Calu3 (cell line): ENCODE data around the gene CDK4. TPM values are rescaled to one million over a fixed set of nuclear protein-coding genes. Genes with fewer than 3 reads are reported as not detected.
A peak's percentile ranks its signal among the peaks of the same experiment; 100 is the strongest.

Source experiments
- BruUV-seq: library from RNA; stranded (reverse); fragments of 400-500 nt; replicated peaks from 2 replicates; lab custom pipeline; 2021; lab: Mats Ljungman, UMichigan
- CTCF ChIA-PET: fragments of 300-600 bp; sonication (Branson Sonifier 250); formaldehyde crosslinking; loops from one replicate; lab custom pipeline; 2022; ENCODE audit warnings: antibody characterized with exemption; lab: Charles Lee
- DNase-seq: peaks from one replicate; pipeline ENCODE4 v3.0.0; 2022
- H3K27ac Mint-ChIP-seq: one replicate; pipeline ENCODE4 v1.8.0; 2022; ENCODE audit warnings: mixed read lengths; ENCODE audit not compliant: unreplicated experiment
- H3K27me3 Mint-ChIP-seq: one replicate; pipeline ENCODE4 v1.8.0; 2022; ENCODE audit warnings: mixed read lengths; ENCODE audit not compliant: unreplicated experiment
- H3K36me3 Mint-ChIP-seq: one replicate; pipeline ENCODE4 v1.8.0; 2022; ENCODE audit warnings: mild to moderate bottlenecking, moderate library complexity, mixed read lengths; ENCODE audit not compliant: insufficient read depth, unreplicated experiment
- H3K4me1 Mint-ChIP-seq: one replicate; pipeline ENCODE4 v1.8.0; 2022; ENCODE audit warnings: mild to moderate bottlenecking, low read depth, mixed read lengths; ENCODE audit not compliant: unreplicated experiment
- H3K4me3 Mint-ChIP-seq: one replicate; pipeline ENCODE4 v1.8.0; 2022; ENCODE audit warnings: mild to moderate bottlenecking, low read depth, moderate library complexity, mixed read lengths; ENCODE audit not compliant: unreplicated experiment
- H3K9me3 Mint-ChIP-seq: one replicate; pipeline ENCODE4 v1.8.0; 2022; ENCODE audit warnings: low read depth, mixed read lengths; ENCODE audit not compliant: unreplicated experiment
- intact Hi-C: fragments of 100-400 bp; cut with micrococcal nuclease; formaldehyde crosslinking; loops from one replicate; pipeline ENCODE4 v1.10.0; 2022; ENCODE audit not compliant: unreplicated experiment
- total RNA-seq: library from RNA; stranded (reverse); gene quantifications from 2 replicates; pipeline ENCODE4 v1.2.3, GENCODE V29; 2022
- TF ChIP-seq, protein P1 (sequence below): fragments of 200-600 bp; IDR thresholded peaks from one replicate; pipeline ENCODE4 v1.8.0; 2022; ENCODE audit warnings: antibody characterized with exemption; ENCODE audit not compliant: unreplicated experiment

CDK4 gene
- total RNA-seq, 1 experiment from 2014 or later, result 188 TPM

DNA sequence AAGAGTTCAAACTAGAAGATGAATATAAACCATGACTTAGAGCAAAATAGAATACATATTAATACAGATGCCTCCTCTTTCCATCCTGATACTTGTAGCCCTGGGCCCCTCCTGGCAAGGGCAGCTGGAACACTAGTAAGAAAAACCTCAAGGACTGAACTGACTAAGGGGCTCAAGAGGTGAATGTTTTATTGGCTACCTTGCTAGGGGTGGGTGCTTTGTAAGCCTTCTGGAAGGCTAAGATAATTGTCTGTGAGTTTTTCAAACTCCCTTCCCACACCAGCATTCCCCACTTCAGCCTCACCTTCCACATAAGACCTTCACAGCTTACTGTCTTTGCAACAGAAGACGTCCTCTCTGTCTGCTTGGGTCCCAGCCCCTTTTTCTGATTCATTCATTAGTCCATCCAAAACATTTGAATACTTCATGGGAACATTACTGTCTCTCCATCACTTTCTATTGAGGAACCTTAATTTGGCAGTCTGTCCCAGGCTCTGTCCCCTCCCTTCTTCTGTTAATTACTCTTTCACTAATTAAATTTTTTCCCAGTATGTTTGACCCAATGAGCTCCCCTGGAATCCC lies 1.7 kb upstream of the CDK4 start:
- no peak for DNase-seq
- no peaks in the 10 kb centered on the region for H3K27me3 Mint-ChIP-seq
- H3K27ac Mint-ChIP-seq, result peak overlapping the region; percentile 82
- TF ChIP-seq, protein P1, sequence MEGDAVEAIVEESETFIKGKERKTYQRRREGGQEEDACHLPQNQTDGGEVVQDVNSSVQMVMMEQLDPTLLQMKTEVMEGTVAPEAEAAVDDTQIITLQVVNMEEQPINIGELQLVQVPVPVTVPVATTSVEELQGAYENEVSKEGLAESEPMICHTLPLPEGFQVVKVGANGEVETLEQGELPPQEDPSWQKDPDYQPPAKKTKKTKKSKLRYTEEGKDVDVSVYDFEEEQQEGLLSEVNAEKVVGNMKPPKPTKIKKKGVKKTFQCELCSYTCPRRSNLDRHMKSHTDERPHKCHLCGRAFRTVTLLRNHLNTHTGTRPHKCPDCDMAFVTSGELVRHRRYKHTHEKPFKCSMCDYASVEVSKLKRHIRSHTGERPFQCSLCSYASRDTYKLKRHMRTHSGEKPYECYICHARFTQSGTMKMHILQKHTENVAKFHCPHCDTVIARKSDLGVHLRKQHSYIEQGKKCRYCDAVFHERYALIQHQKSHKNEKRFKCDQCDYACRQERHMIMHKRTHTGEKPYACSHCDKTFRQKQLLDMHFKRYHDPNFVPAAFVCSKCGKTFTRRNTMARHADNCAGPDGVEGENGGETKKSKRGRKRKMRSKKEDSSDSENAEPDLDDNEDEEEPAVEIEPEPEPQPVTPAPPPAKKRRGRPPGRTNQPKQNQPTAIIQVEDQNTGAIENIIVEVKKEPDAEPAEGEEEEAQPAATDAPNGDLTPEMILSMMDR, result no peak
- no peaks in the 10 kb centered on the region for H3K9me3 Mint-ChIP-seq
- peak overlapping the region; percentile 67 for H3K4me3 Mint-ChIP-seq
- CTCF ChIA-PET, result interaction anchor here (1.0 kb wide), 1 partner anchor 9 kb away, joined by 4 read pairs; the partner anchor contains the start of gene TSPAN31
- intact Hi-C loops, result no loop called here
- peaks cover 64% of the 10 kb centered on the region for H3K36me3 Mint-ChIP-seq
- BruUV-seq, result no TSS peak
- H3K4me1 Mint-ChIP-seq, result peaks cover 48% of the 10 kb centered on the region

GRCh38 chr12:57752668-57753000 lies 524 bp upstream of the CDK4 start:
- no peaks in the 10 kb centered on the region for H3K9me3 Mint-ChIP-seq
- intact Hi-C loops, result no loop called here
- no TSS peak for BruUV-seq
- peak overlapping the region; percentile 90 for H3K27ac Mint-ChIP-seq
- peak overlapping the region; percentile 99 for H3K4me3 Mint-ChIP-seq
- CTCF ChIA-PET, result no interaction called here
- peaks cover 73% of the 10 kb centered on the region for H3K36me3 Mint-ChIP-seq
- DNase-seq, result no peak
- TF ChIP-seq, protein P1, result no peak
- H3K4me1 Mint-ChIP-seq, result peaks cover 48% of the 10 kb centered on the region
- H3K27me3 Mint-ChIP-seq, result no peaks in the 10 kb centered on the region

- Mint-ChIP-seq H3K27me3 (no peaks in the 10 kb centered on the region), H3K36me3 (peaks cover 75% of the 10 kb centered on the region), H3K9me3 (no peaks in the 10 kb centered on the region), H3K27ac (peak overlapping the region; percentile 90), H3K4me1 (peaks cover 47% of the 10 kb centered on the region), H3K4me3 (peak overlapping the region; percentile 99)
- no TSS peak for BruUV-seq
- intact Hi-C loops, result no loop called here
- no peak for DNase-seq
- CTCF ChIA-PET, result no interaction called here
- TF ChIP-seq, protein P1, result no peak
Observed at GRCh38 chr12:57751432-57751787, 700 bp downstream of the CDK4 start.

GRCh38 chr12:57750561-57751431 lies 1.3 kb downstream of the CDK4 start:
- no peaks in the 10 kb centered on the region for H3K27me3 Mint-ChIP-seq
- H3K4me3 Mint-ChIP-seq, result peak overlapping the region; percentile 99
- TF ChIP-seq, protein P1, result no peak
- H3K27ac Mint-ChIP-seq, result peak overlapping the region; percentile 90
- peaks cover 48% of the 10 kb centered on the region for H3K4me1 Mint-ChIP-seq
- no TSS peak for BruUV-seq
- no peak for DNase-seq
- CTCF ChIA-PET, result no interaction called here
- peaks cover 75% of the 10 kb centered on the region for H3K36me3 Mint-ChIP-seq
- H3K9me3 Mint-ChIP-seq, result no peaks in the 10 kb centered on the region
- intact Hi-C loops, result no loop called here
